NCI-H2196 (cell line): ENCODE measurements around the gene SPEF2.
A peak's percentile ranks its signal among the peaks of the same experiment; 100 is the strongest.

Experiments
- DNase-seq: peaks from one replicate; lab custom pipeline; 2025; ENCODE audit not compliant: unreplicated experiment; lab: John Stamatoyannopoulos, UW

The SPEF2 gene, protein sequence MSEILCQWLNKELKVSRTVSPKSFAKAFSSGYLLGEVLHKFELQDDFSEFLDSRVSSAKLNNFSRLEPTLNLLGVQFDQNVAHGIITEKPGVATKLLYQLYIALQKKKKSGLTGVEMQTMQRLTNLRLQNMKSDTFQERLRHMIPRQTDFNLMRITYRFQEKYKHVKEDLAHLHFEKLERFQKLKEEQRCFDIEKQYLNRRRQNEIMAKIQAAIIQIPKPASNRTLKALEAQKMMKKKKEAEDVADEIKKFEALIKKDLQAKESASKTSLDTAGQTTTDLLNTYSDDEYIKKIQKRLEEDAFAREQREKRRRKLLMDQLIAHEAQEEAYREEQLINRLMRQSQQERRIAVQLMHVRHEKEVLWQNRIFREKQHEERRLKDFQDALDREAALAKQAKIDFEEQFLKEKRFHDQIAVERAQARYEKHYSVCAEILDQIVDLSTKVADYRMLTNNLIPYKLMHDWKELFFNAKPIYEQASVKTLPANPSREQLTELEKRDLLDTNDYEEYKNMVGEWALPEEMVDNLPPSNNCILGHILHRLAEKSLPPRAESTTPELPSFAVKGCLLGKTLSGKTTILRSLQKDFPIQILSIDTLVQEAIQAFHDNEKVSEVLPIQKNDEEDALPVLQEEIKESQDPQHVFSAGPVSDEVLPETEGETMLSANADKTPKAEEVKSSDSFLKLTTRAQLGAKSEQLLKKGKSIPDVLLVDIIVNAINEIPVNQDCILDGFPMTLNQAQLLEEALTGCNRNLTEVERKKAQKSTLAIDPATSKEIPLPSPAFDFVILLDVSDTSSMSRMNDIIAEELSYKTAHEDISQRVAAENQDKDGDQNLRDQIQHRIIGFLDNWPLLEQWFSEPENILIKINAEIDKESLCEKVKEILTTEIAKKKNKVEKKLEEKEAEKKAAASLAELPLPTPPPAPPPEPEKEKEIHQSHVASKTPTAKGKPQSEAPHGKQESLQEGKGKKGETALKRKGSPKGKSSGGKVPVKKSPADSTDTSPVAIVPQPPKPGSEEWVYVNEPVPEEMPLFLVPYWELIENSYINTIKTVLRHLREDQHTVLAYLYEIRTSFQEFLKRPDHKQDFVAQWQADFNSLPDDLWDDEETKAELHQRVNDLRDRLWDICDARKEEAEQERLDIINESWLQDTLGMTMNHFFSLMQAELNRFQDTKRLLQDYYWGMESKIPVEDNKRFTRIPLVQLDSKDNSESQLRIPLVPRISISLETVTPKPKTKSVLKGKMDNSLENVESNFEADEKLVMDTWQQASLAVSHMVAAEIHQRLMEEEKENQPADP (N-terminal part only)

GRCh38 chr5:35617435-35618303 lies at the start of gene SPEF2:
SPEF2 (plus strand) TSS chr5:35617863; CDS start chr5:35617998, 135 bp downstream.
- DNase-seq = peak; percentile 55

DNA sequence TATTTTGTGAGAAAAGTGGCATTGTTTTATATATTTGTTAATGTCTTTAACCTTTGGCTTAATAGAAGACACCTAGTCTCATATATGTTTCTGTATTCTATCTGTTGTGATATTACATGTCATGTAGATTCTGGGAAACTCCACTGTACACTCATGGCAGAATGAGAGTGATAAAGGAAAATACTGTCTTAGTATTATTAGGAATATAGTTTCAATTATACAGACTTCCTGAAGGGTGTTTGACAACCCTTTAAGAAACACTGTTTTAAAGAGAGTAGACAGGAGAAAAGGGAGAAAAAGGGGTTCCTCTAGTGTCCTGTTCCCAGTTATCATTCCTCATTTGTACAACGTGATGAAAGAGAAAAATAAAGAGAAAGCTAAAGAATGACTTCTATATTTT lies 42.1 kb upstream of the SPEF2 start:
- no peak for DNase-seq

- no peak for DNase-seq
Measured at GRCh38 chr5:35587419-35587818, 30.2 kb upstream of the SPEF2 start.

DNA sequence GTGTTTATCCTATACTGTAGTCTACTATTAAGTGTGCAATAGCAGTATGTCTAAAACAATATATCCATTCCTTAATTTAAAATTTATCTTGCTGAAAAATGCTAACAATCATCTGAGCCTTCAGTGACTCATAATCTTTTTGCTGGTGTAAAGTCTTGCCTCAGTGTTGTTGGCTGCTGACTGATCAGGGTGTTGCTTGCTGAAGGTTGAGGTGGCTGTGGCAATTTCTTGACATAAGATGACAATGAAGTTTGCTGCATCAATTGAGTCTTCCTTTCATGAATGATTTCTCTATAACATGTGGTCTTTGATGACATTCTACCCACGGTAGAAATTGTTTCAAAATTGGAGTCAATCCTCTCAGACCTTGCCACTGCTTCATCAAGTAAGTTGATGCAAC lies 24.3 kb upstream of the SPEF2 start:
- DNase-seq = no peak

- DNase-seq = no peak
Measured at GRCh38 chr5:35598707-35599370, 18.8 kb upstream of the SPEF2 start.

- DNase-seq = no peak
Measured at GRCh38 chr5:35600591-35600990, 17.1 kb upstream of the SPEF2 start.

DNA sequence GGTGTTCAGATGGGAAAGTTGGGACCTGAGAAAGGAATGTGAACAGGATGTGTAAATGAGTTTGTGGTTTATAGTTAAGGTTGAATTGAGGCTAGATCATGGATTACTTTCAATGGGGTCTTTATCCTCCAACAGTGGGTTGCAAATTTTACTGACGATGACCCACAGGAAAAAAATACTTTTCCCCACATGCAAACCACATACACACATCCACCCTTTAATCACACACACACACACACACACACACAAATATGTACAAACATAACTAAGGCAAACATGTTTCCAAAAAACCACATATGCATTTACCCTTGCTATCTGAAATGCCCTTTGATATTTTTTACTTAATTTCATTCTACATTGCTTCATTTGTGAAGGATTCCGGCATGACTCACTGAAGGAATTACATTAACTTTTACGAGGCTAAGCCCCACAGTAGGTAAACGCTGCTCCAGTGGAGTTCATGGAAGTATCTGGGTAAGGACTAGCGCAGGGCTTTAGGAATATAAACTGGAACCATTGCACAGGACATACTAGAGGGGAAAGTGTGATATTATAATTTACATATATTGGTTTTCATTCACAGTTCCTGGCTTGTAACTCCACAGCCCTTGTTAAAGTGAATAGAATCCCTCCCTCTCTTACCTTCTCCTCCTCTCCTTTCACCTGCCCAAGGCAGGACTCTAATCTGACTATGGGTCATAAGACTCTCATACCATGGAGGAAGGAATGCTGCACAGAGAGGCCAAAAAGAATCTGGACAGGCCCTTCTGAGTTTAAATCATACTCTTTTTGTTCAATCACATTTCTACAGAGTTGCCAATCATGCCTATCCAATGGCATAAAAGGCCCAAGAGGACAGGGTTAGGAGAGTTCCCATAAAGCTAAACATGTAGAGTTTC lies 8.5 kb upstream of the SPEF2 start:
- no peak for DNase-seq

- DNase-seq = no peak
Measured at GRCh38 chr5:35617060-35617434, 616 bp upstream of the SPEF2 start.

DNA sequence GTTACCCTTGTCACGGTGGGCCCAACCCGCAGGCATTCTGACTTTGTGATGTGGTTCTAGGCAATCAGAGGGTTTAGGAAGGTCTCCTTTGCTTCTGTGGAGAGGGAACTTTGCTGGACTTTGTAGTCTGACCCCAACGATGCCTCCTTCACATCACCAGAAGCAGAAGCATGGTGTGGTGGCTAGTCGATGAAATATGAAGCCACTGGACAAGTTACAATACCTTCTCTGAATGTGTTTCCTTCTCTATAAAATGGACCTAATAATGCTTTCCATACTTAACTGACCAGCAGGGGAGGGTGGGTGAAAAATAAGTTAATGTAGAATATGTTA lies 607 bp downstream of the SPEF2 start:
- DNase-seq = no peak

DNA sequence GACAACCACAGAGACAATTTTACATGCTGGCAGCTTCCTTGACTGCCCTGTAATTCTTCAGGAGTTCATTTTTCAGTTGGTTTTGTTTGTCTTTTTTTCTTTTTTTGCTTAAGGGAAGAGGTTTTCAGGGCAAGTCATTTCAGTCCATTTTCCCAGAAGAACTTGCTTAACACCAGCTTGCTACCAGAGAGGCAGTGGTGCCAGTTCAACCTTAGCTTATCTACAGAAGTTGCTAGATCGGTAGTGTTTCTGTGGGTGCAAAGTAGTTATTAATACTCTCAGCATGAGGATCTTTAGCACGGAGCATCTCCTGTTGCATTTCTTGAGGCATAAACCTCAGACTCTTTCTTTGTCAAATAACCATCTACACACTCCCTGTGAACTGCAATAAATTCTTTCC lies 1.1 kb downstream of the SPEF2 start:
- no peak for DNase-seq

GRCh38 chr5:35622974-35623373 lies 5.3 kb downstream of the SPEF2 start:
- DNase-seq = no peak

DNA sequence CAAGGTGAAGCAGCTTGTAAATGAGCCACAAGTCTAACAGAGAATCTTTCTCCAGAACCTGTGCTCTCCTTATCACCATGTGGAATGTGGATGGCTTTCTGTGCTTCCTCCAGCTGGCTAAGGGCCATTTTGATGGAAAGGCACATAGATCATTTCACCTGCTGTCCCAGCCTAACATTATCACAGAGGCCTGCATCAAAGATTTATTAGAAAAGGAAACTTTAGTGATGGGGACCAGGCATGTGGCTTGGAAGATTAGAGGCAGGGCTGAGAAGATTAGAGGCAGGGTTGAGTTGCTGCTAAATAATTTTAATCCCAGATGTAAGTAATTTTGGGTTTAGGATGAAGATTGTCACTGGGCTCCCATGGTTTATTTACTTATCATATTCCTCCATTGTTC lies 6.3 kb downstream of the SPEF2 start:
- no peak for DNase-seq

- DNase-seq = no peak
Measured at GRCh38 chr5:35626108-35626507, 8.4 kb downstream of the SPEF2 start.

DNA sequence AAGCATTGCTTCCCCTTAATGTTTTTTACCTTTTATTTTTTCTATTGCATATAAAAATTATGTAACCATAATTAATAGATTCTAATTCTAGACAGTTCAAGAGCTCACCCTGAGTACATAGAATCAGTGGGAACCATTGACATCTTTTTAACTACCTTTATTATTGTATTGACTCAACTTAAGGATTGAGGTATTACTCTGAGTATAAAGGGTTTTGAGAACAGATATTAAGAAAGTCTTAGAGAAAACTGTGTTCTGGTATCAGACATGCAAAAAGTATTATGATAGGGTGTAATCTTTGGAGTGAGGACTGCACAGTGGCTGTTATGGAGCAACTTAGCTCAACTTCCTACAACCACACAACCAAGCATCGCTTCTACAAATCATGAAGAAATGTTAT lies 8.9 kb downstream of the SPEF2 start:
- DNase-seq = no peak

GRCh38 chr5:35634326-35634725 lies 16.7 kb downstream of the SPEF2 start:
- DNase-seq = no peak

DNA sequence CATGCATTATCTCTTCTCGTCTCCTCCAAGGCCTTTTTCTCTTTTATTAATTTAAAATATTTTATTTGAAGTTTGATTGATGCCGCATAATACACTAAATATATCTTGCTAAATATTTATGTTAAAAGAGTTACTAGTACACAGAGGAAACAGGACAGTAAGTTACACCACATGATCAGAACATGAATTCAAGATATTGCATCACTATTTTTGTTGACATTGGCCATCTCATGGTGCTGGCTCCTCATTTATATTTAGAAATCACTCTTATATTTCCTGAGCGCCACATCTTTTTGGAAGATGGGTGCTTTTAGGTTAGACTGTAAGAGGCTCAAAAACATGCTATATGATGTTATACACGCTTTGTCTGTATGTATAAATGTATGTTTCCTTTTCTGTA lies 23.0 kb downstream of the SPEF2 start:
- no peak for DNase-seq

GRCh38 chr5:35644543-35644942 lies 26.9 kb downstream of the SPEF2 start:
- DNase-seq = no peak

GRCh38 chr5:35647128-35647527 lies 29.5 kb downstream of the SPEF2 start:
- no peak for DNase-seq

GRCh38 chr5:35647712-35648111 lies 30.0 kb downstream of the SPEF2 start:
- no peak for DNase-seq
